NOMO-1 treated with DMSO at 0.1 percent for 48 hours (cell line): ENCODE measurements around the gene ARHGEF4.

Experiments
- DNase-seq: peaks from one replicate; lab custom pipeline; 2025; ENCODE audit not compliant: unreplicated experiment; lab: John Stamatoyannopoulos, UW

The ARHGEF4 gene

DNA sequence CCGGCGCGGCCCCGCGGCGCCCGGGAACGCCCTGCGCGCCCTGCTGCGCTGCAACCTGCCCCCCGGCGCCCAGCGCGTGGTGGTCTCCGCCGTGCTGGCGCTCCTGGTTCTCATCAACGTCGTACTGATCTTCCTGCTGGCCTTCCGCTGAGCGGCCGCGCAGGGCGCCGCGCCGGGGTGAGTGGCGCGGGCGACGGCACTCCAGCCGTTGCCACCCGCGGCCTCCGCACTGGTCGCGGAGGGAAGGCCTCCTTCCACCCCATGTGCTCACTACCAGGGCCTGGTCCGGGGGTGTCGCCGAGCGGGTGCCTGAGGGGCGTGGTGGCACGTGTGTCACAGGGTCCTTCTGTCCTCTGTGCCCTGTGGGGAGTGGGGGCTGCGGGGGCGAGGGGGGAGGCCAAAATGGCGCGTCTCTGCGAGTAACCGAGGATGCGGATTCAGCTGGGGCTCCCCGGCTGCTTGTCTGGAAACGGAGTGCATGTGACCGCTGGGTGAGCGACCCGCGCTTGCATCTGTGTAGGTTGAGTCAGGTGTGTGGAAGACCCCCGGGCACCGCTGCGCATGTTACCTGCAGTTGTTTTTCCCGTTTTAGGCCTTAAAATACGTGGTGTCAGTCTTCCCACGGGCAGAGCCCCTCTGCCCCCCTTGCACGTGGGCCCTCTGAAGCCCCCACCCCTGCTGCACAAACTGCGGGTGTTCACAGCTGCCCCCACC is 198.6 kb downstream of the ARHGEF4 start:
- no peak for DNase-seq

DNA sequence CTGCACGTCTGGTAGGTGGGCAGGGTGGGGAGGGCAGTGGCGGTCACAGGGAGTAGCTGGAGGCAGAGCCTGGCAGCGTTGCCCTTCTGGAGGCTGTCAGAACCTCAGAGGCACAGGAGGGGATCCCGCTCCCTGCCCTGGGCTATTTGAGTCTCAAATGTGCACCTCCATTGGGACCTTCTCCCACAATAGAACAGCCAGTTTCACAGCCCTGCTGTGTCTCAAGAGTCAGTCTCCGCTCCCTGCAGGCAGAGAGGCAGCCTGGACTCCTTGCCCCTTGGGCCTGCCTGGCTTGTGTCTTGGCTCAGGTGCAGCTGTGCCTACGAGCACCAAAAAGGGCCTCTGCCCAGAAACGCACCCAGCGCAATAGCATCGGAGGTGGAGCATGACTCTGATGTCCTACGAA is 199.1 kb downstream of the ARHGEF4 start:
- no peak for DNase-seq

DNA sequence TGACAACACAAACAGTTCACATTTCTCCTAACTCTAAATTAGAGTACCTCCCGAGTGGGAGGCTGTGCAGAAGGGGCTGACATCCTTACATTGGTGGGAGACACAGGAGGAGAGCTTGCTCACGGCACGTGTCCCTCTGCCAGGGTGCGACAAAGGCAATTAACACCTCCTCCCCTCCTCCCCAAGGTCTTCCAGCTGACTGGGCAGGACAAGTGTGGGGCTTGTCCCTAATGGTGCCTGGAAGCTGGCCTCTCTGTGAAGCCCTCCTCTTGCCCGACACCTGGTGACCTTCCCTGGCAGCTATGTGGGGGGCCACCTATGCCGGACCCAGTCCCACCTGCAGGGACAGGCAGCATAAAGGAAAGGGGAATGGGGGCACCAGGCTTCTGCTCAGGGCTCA is 199.6 kb downstream of the ARHGEF4 start:
- no peak for DNase-seq

DNA sequence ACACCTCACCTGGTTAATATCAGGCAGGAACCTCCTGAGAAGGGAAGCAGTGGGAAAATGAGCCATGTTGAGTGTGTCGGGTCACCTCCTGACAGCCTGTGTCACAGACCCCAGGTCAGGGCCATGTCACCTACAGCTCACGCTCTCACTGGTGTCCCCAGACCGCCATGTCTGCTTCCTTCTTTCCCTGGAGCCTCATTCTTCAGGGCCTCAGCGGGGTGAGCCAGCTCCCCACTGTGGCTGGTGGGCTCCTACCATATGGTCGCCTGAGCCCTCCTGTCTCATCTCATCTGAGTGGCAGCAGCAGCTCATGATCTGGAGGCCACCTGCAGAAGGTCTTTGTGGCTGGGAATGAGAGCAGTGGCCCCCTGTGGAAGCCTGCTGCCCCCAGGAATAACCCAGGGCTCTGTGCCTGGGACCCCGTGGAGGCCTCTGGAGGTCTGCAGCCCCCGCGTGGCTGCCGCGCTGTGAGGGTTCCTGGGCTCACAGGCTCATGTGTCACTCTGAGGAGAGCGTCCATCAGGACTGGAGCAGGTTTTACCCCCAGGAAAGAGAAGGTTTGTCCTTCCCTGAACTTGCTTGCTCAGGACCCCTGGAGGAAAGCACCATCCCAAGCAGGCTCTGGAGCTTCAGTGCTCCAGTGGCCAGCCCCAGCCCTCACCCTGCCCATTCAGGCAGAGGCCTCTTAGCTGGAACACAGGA is 200.1 kb downstream of the ARHGEF4 start:
- no peak for DNase-seq

DNA sequence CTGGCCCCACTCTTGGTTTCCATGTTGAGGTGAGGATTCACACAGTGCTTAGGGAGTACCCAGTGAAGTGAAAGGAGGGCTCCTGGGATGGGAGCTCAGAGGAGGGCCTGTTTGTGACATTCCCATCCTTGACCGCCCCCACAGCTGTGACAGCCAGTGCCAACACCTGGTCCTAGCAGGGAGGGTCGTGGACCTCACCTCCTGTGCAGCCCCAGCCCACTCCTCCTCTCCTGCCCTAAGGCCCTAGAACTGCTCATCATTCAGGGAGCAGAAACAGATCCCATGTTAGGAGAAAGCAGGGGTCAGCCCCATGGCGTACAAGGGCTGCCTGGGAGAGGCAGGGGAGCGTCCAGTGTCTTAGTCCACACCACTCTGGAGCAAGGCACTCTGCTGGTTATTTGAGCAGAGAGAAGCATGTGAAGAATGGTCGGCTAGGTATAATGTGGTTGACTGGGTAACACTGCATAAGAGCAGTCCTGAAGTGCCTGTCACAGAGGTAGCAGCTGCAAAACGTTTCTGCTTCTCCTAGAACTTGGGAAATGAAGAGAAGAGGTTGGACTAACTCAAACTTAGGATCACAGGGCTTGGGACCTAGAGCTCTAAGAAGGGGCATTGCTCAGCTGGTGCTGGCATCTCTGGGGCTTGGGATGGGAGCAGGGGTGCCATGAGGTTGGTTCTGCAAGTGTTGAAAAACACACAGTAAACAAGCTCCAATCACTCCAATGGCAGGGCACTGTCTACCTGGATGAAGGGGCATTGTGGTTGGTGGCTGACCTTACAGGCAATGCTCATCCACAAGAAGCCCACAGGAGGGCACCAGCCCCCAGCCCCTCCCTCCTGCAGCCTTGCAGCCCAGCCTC is 200.9 kb downstream of the ARHGEF4 start:
- DNase-seq = no peak

DNA sequence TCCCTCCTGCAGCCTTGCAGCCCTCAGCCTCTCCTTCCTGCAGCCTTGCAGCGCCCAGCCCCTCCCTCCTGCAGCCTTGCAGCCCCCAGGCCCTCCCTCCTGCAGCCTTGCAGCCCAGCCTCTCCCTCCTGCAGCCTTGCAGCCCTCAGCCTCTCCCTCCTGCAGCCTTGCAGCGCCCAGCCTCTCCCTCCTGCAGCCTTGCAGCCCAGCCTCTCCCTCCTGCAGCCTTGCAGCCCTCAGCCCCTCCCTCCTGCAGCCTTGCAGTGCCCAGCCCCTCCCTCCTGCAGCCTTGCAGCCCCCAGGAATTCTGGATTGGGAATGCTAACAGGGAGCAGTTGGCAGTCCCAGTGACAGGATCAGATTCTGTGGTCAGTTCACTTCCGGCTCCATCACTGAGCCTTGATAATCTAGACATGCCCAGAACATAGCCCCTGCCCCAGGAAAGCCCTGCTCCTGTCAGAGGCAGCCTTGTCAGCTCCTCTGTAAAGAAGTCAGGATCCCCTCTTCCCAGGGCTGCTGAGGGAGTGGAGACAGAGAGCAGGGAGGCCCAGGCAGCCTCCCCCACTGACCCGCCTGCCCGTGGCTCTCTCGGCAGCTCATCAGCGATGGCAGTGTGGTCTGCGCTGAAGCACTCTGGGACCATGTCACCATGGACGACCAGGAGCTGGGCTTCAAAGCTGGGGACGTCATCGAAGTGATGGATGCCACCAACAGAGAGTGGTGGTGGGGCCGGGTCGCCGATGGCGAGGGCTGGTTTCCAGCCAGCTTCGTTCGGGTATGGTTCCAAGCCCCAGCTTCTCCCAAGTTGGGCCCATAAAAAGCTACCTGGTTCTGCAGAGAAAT is 201.8 kb downstream of the ARHGEF4 start:
- no peak for DNase-seq

DNA sequence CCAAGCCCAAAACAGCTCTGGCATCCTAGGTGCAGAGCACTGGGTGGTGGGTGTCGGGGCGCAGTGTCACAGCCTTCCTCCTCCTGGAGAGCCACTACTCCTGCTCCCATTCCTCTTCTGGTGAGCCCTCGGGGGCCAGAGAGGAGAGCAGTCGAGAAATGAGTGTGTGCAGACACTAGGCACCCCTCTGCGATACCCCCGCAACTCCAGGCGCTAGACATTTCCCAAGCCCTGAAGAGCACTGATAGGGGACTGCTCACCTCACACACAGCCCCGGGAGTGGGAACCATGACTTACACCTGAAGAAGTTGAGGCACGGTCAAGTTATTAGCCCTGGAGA is 202.4 kb downstream of the ARHGEF4 start:
- DNase-seq = no peak

DNA sequence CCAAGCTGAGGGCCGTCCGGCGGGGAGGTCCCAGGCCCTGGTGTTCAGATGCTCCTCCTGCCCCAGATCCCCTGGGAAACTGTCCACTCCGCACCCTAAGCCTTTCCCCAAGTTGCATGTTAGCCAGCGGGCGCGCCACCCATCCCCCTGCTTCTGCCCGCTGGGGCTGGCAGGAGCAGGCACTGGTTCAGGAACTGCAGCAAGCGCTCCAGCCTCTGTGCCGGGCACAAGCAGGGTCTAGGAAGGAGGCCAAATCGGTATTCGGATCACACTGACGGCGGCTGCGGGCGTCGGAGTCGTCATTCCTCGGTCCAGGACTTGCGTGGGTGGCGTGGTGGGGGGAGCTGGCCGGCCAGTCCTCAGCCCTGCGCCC is 202.8 kb downstream of the ARHGEF4 start:
- DNase-seq = no peak

DNA sequence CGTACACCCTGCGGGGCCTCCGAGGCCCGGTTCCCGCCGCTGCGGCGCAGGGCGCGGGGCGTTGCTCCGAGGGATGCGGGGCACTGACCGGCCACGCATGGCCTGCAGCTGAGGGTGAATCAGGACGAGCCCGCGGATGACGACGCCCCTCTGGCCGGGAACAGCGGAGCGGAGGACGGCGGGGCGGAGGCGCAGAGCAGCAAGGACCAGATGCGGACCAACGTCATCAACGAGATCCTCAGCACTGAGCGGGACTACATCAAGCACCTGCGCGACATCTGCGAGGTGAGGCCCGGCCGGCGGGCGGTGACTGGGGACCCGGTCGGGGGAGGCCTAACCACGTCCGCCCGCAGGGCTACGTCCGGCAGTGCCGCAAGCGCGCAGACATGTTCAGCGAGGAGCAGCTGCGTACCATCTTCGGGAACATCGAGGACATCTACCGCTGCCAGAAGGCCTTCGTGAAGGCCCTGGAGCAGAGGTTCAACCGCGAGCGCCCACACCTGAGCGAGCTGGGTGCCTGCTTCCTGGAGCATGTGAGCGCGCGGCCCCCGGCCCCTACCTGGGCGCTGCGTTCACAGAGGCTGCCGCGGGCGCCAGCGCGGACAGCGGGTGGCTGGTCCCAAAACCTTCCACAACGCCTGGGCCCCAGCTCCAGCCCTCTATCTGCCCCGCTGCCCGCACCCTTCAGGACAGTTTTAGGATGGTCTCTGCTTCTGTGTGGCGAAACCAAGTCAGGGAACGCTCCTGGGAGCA is 203.4 kb downstream of the ARHGEF4 start:
- no peak for DNase-seq

DNA sequence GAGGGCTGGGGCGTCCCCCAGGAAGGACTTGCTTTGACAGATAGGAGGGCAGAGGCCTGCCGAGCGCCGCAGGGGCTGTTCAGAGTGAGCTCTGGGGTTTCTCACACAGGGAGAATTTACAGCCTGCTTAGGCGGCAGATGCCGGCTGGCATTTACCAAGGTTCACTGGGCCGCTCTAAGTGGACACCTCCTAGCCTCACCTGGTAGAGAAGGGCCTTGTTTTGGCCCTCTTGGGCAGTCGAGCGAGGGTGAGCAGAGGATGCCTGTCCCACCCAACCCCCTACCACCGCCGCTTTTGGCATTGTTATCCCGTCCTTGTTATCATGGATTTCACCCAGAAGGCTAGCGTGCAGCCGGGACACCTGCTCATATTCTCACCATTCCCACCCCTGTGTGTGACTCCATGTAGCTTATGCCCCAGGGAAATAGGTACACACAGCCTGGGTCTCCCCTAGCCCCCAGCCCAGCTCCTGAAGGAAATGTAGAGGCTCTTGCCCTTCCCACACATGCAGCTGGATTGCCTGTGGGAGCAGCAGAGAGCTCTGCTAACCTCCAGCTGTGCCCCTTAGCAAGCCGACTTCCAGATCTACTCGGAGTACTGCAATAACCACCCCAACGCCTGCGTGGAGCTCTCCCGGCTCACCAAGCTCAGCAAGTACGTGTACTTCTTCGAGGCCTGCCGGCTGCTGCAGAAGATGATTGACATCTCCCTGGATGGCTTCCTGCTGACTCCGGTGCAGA is 204.1 kb downstream of the ARHGEF4 start:
- no peak for DNase-seq

DNA sequence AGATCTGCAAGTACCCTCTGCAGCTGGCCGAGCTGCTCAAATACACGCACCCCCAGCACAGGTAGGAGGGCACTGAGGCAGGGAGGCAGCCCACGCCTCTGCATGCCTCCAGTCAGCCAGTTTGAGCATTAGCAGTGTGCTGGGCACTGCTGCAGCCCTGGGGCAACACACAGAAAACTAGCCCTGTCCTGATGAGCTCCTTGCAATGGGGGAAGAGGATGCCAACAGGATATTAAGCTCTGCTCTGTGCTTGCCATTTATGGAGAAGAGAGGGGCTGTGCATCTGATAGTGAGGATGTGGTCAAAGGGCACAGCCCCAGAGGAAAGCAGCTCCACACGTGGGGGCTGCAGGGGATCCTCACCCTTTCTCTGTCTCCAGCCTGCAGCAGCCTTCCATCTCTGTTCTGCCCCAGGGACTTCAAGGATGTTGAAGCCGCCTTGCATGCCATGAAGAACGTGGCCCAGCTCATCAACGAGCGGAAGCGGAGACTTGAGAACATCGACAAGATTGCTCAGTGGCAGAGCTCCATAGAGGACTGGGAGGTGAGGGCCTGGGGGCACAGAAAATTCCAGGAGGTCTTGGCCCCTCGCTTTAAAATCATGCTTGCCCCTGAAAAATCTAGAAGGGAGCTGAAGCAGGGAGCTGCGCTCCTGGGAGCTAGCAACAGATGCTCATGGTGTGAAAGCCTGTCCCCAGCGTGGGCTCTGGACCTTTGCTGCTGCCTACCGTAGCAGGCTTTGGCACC is 204.9 kb downstream of the ARHGEF4 start:
- no peak for DNase-seq

DNA sequence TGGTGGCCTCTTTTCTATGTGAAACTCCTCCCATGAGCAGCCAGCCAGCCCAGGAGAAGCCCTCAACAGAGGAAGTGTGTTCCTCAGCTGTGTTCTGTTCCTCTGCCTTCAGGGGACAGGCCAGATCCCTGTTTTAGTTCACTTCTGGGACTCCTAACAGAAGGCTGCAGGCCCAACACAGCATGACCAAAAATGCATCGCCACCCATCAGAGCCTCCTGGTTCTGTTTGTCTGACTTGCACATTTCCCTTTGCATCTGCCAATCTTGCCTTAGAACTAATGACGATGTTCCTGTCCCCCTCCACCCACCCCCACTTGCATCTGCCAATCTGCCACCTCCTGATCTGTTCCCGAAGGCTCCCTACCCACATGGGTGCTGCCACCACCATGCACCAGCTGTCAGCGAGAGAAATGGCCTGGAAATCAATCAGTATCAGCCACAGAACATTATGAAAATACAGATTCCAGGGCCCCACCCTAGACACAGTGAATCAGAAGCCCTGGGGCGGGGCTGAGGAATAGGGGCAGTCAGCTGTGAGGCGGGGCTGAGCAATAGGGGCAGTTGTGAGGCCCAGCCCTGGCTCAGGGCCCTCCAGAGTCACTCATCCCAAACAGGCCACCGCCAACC is 205.5 kb downstream of the ARHGEF4 start:
- DNase-seq = no peak

DNA sequence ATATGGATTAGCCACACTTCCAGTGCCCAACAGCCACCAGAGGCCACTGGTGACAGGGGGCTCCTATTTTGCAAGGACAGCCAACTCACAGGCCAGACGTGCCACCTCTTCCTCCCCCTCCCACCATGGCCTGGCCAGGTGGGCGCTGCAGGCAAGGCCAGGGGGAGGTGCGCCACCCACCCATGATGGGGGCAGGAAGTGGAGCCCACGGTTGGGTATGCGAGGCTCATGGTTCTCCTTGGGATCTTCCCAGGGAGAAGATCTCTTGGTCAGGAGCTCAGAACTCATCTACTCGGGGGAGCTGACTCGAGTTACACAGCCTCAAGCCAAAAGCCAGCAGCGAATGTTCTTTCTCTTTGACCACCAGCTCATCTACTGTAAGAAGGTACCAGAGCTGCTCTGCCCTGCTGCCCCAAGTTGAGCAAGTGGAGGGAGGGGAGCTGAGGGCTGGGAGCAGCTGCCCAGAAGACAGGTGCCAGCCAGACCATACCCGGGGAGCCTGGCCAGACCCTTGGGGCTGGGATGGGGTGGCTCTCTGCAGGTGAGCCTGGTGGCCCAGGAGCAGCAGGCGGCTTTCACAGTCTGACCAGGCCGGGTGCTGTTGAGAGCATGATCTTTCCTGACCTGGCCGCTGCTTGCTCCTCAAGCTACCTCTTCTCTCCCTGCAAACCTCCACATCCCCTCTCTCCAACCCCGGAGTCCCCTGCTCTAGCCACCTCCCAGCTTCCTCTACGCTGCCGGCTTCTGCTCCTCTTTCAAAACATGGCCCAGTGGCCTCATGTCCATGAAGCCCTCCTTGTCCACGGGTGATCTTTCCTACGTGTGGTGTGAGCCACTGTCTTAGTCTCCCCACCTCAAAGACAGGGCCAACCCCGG is 206.7 kb downstream of the ARHGEF4 start:
- DNase-seq = no peak

DNA sequence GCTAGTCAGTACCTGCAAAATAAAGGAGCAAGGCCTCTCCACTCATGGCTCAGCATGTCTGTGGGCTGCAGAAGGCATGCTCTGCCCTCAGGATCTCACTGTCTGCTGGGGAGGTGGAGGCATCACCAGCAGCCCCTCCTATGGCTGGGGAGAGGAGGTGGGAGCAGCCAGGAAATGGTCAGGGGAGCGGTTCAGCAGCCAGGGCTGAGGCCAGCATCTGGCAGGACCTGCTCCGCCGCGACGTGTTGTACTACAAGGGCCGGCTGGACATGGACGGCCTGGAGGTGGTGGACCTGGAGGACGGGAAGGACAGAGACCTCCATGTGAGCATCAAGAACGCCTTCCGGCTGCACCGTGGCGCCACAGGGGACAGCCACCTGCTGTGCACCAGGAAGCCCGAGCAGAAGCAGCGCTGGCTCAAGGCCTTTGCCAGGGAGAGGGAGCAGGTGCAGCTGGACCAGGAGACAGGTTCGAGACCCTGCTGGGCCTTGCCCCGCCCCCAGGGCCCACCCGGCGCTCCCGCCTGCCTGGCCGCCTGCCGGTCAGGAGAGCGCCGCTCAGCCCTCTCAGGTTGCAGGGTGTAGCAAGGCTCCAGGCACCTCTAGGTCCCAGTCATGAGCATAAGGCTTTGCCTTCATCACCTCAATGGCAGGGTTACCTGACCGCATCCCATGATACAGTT is 207.5 kb downstream of the ARHGEF4 start:
- DNase-seq = no peak

DNA sequence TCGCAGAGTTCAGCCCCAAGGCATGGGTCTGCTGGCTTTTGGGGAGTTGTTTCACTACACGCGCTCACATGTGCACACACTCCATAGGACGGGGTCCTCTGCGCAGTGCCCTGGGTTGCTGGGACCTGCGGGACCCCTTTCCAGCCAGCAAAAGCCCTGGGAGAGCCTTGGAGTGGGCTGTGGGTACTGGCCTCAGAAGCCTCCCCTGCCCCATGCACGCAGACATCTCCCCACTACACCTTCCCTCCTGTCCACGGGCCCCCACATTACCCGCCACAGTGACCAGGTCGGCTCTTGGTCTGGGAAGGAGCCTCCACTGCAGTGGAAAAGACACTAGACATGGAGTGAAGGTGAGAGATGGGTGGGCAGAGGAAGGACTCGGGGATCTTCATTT is 208.0 kb downstream of the ARHGEF4 start:
- no peak for DNase-seq

DNA sequence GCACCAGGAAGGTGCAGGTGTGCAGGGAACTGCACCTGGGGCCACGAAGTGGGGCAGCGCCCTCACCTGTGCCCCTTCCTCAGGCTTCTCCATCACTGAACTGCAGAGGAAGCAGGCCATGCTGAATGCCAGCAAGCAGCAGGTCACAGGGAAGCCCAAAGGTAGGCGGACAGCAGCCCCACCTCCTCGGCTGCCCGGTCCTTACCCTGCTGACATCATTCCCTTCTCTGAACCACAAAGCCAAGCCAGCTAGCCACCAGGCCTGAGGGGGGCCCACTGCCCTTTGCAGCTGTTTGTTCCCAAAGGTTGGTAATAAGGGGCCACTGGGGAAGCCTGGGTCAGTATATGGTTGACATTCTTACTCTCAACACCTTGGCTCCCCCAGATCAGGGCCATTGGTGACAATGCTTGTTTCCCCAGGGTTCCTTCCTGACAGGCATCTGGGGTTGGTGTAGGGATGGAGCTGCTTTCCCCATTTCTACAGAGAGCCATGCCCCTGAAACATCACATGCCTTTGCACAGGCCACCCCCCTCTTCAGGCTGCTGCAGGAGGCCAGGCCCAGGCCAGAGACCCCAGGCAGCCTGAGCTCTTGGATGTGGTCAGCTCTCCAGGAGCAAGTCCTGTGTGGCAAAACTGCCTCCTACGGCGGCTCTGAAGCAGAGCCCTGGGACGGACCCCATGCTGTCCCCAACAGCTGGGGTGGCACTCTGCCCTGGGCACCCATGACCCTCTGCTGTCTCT is 208.7 kb downstream of the ARHGEF4 start:
- no peak for DNase-seq
